ENCODE data around the gene ANKRD9. TPM values are rescaled to one million over a fixed set of nuclear protein-coding genes. Genes with fewer than 3 reads are reported as not detected.

ANKRD9 gene
- total RNA-seq, 1 experiment from 2014 or later = 8.4 TPM

GRCh38 chr14:102495491-102496330 lies 13.9 kb downstream of the ANKRD9 start:
- BruUV-seq (replicated peaks) = no TSS peak
- intact Hi-C loops (cut with micrococcal nuclease) = no loop called here
- Mint-ChIP-seq H3K27me3 (ENCODE audit: insufficient read depth, unreplicated experiment) (no peaks in the 10 kb centered on the region), H3K4me3 (ENCODE audit: unreplicated experiment) (no peak overlapping the region), H3K36me3 (ENCODE audit: insufficient read depth, unreplicated experiment) (peaks cover 11% of the 10 kb centered on the region), H3K4me1 (ENCODE audit: insufficient read depth, unreplicated experiment) (peaks cover 7% of the 10 kb centered on the region), H3K27ac (ENCODE audit: low read depth, unreplicated experiment) (no peak overlapping the region), H3K9me3 (ENCODE audit: unreplicated experiment) (no peaks in the 10 kb centered on the region)
- POLR2A ChIA-PET = interaction anchor here (1.2 kb wide), 1 partner anchor 12 kb away, joined by 3 read pairs; no protein-coding TSS in a partner anchor
- no peak for DNase-seq (ENCODE audit: unreplicated experiment)
- CTCF ChIA-PET = no interaction called here
- TF ChIP-seq CTCF (IDR thresholded peaks at IDR 0.05; ENCODE audit: unreplicated experiment) = no peak

- peaks cover 7% of the 10 kb centered on the region for H3K4me1 Mint-ChIP-seq (ENCODE audit: insufficient read depth, unreplicated experiment)
- no TSS peak for BruUV-seq (replicated peaks)
- DNase-seq (ENCODE audit: unreplicated experiment) = no peak
- no peak for TF ChIP-seq CTCF (IDR thresholded peaks at IDR 0.05; ENCODE audit: unreplicated experiment)
- H3K4me3 Mint-ChIP-seq (ENCODE audit: unreplicated experiment) = no peak overlapping the region
- H3K36me3 Mint-ChIP-seq (ENCODE audit: insufficient read depth, unreplicated experiment) = peaks cover 6% of the 10 kb centered on the region
- ChIA-PET POLR2A (no interaction called here), CTCF (interaction anchor here (0.6 to 0.7 kb wide), 2 partner anchors 24 to 104 kb away, joined by 3 read pairs; no protein-coding TSS in a partner anchor)
- H3K9me3 Mint-ChIP-seq (ENCODE audit: unreplicated experiment) = no peaks in the 10 kb centered on the region
- no peaks in the 10 kb centered on the region for H3K27me3 Mint-ChIP-seq (ENCODE audit: insufficient read depth, unreplicated experiment)
- intact Hi-C loops (cut with micrococcal nuclease) = no loop called here
- H3K27ac Mint-ChIP-seq (ENCODE audit: low read depth, unreplicated experiment) = no peak overlapping the region
Observed at GRCh38 chr14:102493585-102493984, 16.0 kb downstream of the ANKRD9 start.

DNA sequence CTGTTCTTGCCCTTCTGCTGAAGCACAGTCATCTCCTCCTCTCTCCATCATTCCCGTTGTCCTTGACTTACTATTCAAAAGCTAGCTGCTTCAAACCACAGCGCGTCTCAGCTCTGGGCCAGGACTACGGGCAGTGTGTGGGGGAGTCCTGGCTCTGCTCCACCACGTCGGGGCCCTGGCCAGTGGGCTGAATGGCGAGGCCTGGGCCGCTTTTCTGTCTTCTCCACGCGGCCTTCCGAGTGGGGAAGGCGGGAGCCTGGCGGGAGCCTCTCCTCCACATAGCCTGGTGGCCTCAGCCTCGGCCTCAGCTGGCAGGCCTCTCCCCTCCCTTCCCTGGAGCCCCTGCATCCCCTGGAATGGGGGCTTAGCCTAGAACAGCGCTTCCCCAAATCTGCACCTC lies 16.5 kb downstream of the ANKRD9 start:
- ChIA-PET POLR2A (no interaction called here), CTCF (interaction anchor here (0.6 kb wide), 1 partner anchor 25 kb away, joined by 3 read pairs; no protein-coding TSS in a partner anchor)
- Mint-ChIP-seq H3K27me3 (ENCODE audit: insufficient read depth, unreplicated experiment) (no peaks in the 10 kb centered on the region), H3K9me3 (ENCODE audit: unreplicated experiment) (no peaks in the 10 kb centered on the region), H3K27ac (ENCODE audit: low read depth, unreplicated experiment) (peak overlapping the region; percentile 42), H3K4me1 (ENCODE audit: insufficient read depth, unreplicated experiment) (peaks cover 7% of the 10 kb centered on the region), H3K4me3 (ENCODE audit: unreplicated experiment) (no peak overlapping the region), H3K36me3 (ENCODE audit: insufficient read depth, unreplicated experiment) (peaks cover under 1% of the 10 kb centered on the region)
- intact Hi-C loops (cut with micrococcal nuclease) = no loop called here
- no peak for TF ChIP-seq CTCF (IDR thresholded peaks at IDR 0.05; ENCODE audit: unreplicated experiment)
- no TSS peak for BruUV-seq (replicated peaks)
- DNase-seq (ENCODE audit: unreplicated experiment) = no peak

- no peaks in the 10 kb centered on the region for H3K9me3 Mint-ChIP-seq (ENCODE audit: unreplicated experiment)
- TF ChIP-seq CTCF (IDR thresholded peaks at IDR 0.05; ENCODE audit: unreplicated experiment) = no peak
- DNase-seq (ENCODE audit: unreplicated experiment) = no peak
- no TSS peak for BruUV-seq (replicated peaks)
- no peaks in the 10 kb centered on the region for H3K27me3 Mint-ChIP-seq (ENCODE audit: insufficient read depth, unreplicated experiment)
- peaks cover 3% of the 10 kb centered on the region for H3K36me3 Mint-ChIP-seq (ENCODE audit: insufficient read depth, unreplicated experiment)
- peak overlapping the region; percentile 42 for H3K27ac Mint-ChIP-seq (ENCODE audit: low read depth, unreplicated experiment)
- ChIA-PET CTCF (no interaction called here), POLR2A (no interaction called here)
- H3K4me3 Mint-ChIP-seq (ENCODE audit: unreplicated experiment) = no peak overlapping the region
- peaks cover 7% of the 10 kb centered on the region for H3K4me1 Mint-ChIP-seq (ENCODE audit: insufficient read depth, unreplicated experiment)
- intact Hi-C loops (cut with micrococcal nuclease) = no loop called here
Observed at GRCh38 chr14:102492531-102492910, 17.1 kb downstream of the ANKRD9 start.

Data from MCF 10A (cell line).